Adrenal gland (tissue), 5 donors: Measurements from ENCODE around the gene JAZF1.

Experiments used
- CTCF ChIP-seq, 6 experiments: fragments of 450-650 bp in 4 of 6; fragments of 200-600 bp in 2 of 6; sonication (generic) in 1 of 6; IDR thresholded peaks; 1 replicate in 5 of 6; 2 replicates in 1 of 6; pipeline versions ENCODE4 v1.5.1 to v1.8.0; 2016 to 2021; ENCODE audit warnings: antibody characterized with exemption in 6 of 6, mild to moderate bottlenecking in 2 of 6, moderate library complexity in 1 of 6
- POLR2A ChIP-seq, 2 donors: fragments of 450-650 bp; IDR thresholded peaks; one replicate each; pipeline ENCODE4 v1.6.1; 2017; ENCODE audit warnings: antibody characterized with exemption in 2 of 2, mild to moderate bottlenecking in 2 of 2, moderate library complexity in 1 of 2
- donor health status: DM: no; HTN: no; CAD: no.

- TF ChIP-seq POLR2A (IDR thresholded peaks at IDR 0.05) (no peak), CTCF (IDR thresholded peaks at IDR 0.05) (no peak)
Observed at GRCh38 chr7:28017372-28017771, 163.2 kb downstream of the JAZF1 start.
